GM12874 (cell line): ENCODE data around the gene HBD.
A peak's percentile ranks its signal among the peaks of the same experiment; 100 is the strongest.

Experiments used
- TF ChIP-seq, protein P1 (sequence below): IDR thresholded peaks from 2 replicates; pipeline ENCODE4 v1.5.1; 2011; ENCODE audit warnings: low read depth, mild to moderate bottlenecking, control low read depth, low read length, moderate library complexity; ENCODE audit not compliant: insufficient read depth

The HBD gene

GRCh38 chr11:5223686-5224085 is 10.6 kb downstream of the HBD start:
- TF ChIP-seq, protein P1, sequence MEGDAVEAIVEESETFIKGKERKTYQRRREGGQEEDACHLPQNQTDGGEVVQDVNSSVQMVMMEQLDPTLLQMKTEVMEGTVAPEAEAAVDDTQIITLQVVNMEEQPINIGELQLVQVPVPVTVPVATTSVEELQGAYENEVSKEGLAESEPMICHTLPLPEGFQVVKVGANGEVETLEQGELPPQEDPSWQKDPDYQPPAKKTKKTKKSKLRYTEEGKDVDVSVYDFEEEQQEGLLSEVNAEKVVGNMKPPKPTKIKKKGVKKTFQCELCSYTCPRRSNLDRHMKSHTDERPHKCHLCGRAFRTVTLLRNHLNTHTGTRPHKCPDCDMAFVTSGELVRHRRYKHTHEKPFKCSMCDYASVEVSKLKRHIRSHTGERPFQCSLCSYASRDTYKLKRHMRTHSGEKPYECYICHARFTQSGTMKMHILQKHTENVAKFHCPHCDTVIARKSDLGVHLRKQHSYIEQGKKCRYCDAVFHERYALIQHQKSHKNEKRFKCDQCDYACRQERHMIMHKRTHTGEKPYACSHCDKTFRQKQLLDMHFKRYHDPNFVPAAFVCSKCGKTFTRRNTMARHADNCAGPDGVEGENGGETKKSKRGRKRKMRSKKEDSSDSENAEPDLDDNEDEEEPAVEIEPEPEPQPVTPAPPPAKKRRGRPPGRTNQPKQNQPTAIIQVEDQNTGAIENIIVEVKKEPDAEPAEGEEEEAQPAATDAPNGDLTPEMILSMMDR, result no peak

DNA sequence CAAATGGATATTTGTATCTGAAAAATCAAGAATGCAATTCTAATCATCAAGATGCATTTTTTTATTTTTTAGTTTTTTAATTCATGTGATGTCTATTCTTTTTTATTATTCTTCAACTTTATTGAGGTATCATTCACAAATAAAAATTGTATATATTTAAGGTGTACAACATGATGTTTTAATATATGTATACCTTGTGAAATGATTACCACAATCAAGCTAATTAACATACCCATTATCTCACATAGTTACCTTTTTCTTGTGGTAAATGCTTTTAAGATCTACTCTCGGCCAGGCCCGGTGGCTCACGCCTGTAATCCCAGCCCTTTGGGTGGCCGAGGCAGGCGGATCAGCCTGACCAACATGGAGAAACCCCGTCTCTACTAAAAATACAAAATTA is 11.1 kb downstream of the HBD start:
- TF ChIP-seq, protein P1, result no peak

- TF ChIP-seq, protein P1, result no peak
These were observed 23.9 kb downstream of the HBD start for GRCh38 chr11:5210376-5210885.

DNA sequence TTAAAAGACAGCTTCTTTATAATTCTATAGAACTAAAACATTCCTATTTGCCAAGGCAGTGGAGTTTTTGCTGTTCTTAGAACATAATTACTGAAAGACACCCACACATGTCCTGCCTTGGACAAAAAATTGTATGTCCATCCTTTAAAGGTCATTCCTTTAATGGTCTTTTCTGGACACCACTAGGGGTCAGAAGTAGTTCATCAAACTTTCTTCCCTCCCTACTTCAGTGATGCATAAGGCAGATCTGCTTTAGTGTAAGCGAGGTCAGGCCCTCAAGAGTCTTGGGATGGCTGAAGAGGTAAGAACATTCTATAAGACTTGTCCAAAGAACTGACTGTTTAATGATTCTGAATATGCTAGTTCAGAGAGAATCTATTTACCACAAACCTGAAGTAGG is 29.5 kb downstream of the HBD start:
- TF ChIP-seq, protein P1, result peak; percentile 34; the same call in 1 of the 2 replicates

DNA sequence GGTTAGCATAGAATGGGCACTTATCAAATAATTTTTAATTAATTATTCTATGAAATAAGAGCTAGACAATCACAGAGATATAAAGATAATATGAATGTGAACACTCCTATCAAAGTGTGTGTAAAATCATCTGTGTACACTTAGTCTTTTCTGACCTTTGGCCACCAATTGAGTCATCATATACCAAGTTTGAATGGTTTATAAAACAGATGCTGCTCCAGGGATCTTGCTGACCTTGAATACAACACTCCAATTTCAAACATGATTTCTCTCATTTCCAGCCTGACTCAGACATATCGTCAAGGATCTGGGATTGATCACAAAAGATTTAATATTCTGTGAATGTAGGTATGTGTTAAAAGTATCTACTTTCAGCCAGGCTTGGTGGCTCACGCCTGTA is 30.9 kb downstream of the HBD start:
- TF ChIP-seq, protein P1, result no peak

GRCh38 chr11:5200582-5200981 is 33.7 kb downstream of the HBD start, which contains the start of gene OR51V1:
Gene OR51V1, minus strand, starts transcription at chr11:5200682. Its CDS starts 0 bp downstream, at chr11:5200682.
- TF ChIP-seq, protein P1, result no peak

DNA sequence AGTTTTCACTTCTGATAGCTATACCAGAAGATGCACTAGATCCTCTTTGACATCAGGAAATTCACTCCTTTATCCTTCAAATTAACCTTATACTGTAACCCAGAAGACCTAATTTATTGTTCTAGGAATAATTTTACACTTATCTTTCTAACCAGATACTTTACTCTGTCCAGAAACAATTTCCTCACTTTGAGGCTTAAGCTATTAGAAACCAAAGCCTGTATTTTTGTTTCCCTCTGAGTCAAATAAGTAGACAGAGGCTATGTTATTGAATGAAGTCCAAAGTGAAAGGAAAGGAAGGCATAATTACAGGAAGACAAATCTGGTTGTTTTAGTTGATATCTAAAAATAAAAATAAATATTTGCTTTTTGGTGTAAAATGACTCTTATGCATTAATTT is 36.0 kb downstream of the HBD start:
- TF ChIP-seq, protein P1, result no peak
